Smooth muscle cell of the coronary artery (primary cell): Measurements from ENCODE around the gene HBE1. TPM values are rescaled to one million over a fixed set of nuclear protein-coding genes. Genes with fewer than 3 reads are reported as not detected.

Experiments
- total RNA-seq: library from RNA; depleted of rRNA; stranded (reverse); fragments of >200 nt; gene quantifications from 2 replicates; pipeline ENCODE4 v1.2.3, GENCODE V29; 2014; ENCODE audit warnings: low replicate concordance

The HBE1 gene
- not detected in 2 replicates for total RNA-seq

DNA sequence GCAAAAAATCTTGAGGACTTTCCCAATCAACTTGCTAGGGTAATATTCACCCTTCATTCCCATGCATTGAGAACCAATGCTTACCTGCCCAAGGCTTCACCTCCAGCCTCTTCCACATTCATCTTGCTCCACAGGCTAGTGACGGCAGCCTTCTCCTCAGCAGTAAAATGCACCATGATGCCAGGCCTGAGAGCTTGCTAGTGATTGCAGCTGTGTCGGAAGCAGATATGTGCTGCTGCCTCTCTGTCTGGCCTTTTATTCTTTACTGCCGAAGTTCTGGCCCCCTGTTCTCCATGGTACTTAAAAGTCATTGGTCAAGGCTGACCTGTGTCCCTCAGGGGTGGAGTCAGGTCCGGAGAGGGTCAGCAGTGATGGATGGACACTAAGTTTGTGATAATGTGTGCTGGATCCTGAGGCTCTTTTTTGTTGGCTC is at the start of gene HBE1:
Gene HBE1, minus strand, starts transcription at position 231 of the 433 bp plus-strand sequence. Its CDS starts 55 bp downstream, at position 176.

DNA sequence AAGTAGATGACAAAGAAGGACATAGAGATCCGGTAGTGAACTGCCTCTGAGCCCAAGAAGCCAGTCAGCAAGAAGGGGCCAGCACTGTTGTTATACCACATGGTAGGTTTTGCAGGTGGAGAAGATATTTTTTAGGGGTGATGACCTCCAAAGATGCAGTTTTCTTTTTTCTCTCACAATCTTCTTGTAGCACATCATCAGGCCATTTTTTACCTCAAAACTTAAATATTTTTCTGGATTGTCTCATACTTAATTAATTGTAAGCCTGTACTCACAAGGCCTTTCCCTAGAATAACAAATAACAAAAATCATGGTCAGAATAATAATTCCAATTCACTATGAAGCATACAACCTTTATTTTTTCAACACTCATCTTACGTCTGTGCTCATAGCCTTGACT is 32.1 kb upstream of the HBE1 start, which contains the start of gene OR51B4:
Gene OR51B4, minus strand, starts transcription at position 101 of the 400 bp plus-strand sequence. Its CDS starts 0 bp downstream, at position 101.

DNA sequence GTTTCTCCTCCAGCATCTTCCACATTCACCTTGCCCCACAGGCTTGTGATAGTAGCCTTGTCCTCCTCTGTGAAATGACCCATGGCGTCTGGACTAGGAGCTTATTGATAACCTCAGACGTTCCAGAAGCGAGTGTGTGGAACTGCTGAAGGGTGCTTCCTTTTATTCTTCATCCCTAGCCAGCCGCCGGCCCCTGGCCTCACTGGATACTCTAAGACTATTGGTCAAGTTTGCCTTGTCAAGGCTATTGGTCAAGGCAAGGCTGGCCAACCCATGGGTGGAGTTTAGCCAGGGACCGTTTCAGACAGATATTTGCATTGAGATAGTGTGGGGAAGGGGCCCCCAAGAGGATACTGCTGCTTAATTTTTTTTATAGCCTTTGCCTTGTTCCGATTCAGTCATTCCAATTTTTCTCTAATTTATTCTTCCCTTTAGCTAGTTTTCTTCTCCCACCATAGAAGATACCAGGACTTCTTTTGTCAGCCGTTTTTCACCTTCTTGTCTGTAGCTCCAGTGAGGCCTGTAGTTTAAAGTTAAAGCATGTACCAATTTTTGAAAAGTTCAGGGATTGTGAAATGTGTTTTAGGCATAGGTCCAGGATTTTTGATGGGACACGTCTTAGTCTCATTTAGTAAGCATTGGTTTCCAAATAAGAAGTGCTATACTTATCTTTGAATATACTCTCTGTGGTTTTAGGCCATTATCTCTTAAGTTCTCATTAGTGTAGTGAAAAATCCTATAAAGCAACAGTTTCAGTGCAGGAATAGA is 14.9 kb downstream of the HBE1 start, which contains the start of gene HBG2:
Gene HBG2, minus strand, starts transcription at position 136 of the 768 bp plus-strand sequence. Its CDS starts 53 bp downstream, at position 83.

DNA sequence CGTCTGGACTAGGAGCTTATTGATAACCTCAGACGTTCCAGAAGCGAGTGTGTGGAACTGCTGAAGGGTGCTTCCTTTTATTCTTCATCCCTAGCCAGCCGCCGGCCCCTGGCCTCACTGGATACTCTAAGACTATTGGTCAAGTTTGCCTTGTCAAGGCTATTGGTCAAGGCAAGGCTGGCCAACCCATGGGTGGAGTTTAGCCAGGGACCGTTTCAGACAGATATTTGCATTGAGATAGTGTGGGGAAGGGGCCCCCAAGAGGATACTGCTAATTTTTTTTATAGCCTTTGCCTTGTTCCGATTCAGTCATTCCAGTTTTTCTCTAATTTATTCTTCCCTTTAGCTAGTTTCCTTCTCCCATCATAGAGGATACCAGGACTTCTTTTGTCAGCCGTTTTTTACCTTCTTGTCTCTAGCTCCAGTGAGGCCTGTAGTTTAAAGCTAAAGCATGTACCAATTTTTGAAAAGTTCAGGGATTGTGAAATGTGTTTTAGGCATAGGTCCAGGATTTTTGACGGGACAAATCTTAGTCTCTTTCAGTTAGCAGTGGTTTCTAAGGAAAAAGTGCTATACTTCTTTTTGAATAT is 19.8 kb downstream of the HBE1 start, which contains the start of gene HBG1:
Gene HBG1, minus strand, starts transcription at position 51 of the 590 bp plus-strand sequence. CDS start 53 bp downstream, outside the sequence.

DNA sequence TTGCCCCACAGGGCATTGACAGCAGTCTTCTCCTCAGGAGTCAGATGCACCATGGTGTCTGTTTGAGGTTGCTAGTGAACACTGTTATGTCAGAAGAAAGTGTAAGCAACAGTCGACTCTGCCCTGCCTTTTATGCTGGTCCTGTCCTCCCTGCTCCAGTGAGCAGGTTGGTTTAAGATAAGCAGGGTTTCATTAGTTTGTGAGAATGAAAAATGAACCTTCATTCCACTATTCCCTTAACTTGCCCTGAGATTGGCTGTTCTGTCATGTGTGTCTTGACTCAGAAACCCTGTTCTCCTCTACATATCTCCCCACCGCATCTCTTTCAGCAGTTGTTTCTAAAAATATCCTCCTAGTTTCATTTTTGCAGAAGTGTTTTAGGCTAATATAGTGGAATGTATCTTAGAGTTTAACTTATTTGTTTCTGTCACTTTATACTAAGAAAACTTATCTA is 35.3 kb downstream of the HBE1 start, which contains the start of gene HBD:
Gene HBD, minus strand, starts transcription at position 103 of the 454 bp plus-strand sequence. Its CDS starts 50 bp downstream, at position 53.

DNA sequence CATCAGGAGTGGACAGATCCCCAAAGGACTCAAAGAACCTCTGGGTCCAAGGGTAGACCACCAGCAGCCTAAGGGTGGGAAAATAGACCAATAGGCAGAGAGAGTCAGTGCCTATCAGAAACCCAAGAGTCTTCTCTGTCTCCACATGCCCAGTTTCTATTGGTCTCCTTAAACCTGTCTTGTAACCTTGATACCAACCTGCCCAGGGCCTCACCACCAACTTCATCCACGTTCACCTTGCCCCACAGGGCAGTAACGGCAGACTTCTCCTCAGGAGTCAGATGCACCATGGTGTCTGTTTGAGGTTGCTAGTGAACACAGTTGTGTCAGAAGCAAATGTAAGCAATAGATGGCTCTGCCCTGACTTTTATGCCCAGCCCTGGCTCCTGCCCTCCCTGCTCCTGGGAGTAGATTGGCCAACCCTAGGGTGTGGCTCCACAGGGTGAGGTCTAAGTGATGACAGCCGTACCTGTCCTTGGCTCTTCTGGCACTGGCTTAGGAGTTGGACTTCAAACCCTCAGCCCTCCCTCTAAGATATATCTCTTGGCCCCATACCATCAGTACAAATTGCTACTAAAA is 42.9 kb downstream of the HBE1 start, which contains the start of gene HBB:
Gene HBB, minus strand, starts transcription at position 340 of the 579 bp plus-strand sequence. Its CDS starts 50 bp downstream, at position 290.

Other genes with a start within 250 kb of the HBE1 start
- not detected in 2 replicates for gene OR52J3, start 223.4 kb downstream of the HBE1 start, total RNA-seq
- not detected in 2 replicates for gene OR52E2, start 210.3 kb downstream of the HBE1 start, total RNA-seq
- not detected in 2 replicates for gene OR52E1, start 200.4 kb downstream of the HBE1 start, total RNA-seq
- not detected in 2 replicates for gene OR52A5, start 131.6 kb downstream of the HBE1 start, total RNA-seq
- gene OR52A1, start 115.2 kb downstream of the HBE1 start, total RNA-seq, result not detected in 2 replicates
- gene OR51V1, start 69.3 kb downstream of the HBE1 start, total RNA-seq, result not detected in 2 replicates
- not detected in 2 replicates for gene HBB, start 42.9 kb downstream of the HBE1 start, total RNA-seq
- not detected in 2 replicates for gene HBD, start 35.5 kb downstream of the HBE1 start, total RNA-seq
- gene HBG1, start 20.1 kb downstream of the HBE1 start, total RNA-seq, result not detected in 2 replicates
- gene HBG2, start 15.2 kb downstream of the HBE1 start, total RNA-seq, result 0.12 TPM in 1 of 2 replicates, not detected in the other
- not detected in 2 replicates for gene OR51B4, start 32.0 kb upstream of the HBE1 start, total RNA-seq
- 0.12 TPM in 1 of 2 replicates, not detected in the other for gene OR51B2, start 54.4 kb upstream of the HBE1 start, total RNA-seq
- gene OR51B5, start 73.6 kb upstream of the HBE1 start, total RNA-seq, result 0.15 TPM in 1 of 2 replicates, not detected in the other
- gene OR51B6, start 81.6 kb upstream of the HBE1 start, total RNA-seq, result not detected in 2 replicates
- gene OR51M1, start 113.9 kb upstream of the HBE1 start, total RNA-seq, result not detected in 2 replicates
- not detected in 2 replicates for gene OR51Q1, start 152.2 kb upstream of the HBE1 start, total RNA-seq
- gene OR51I1, start 171.6 kb upstream of the HBE1 start, total RNA-seq, result not detected in 2 replicates
- gene OR51I2, start 179.4 kb upstream of the HBE1 start, total RNA-seq, result not detected in 2 replicates
- not detected in 2 replicates for gene OR52D1, start 218.7 kb upstream of the HBE1 start, total RNA-seq
- 0.08 TPM in 1 of 2 replicates, not detected in the other for gene UBQLN3, start 240.0 kb upstream of the HBE1 start, total RNA-seq
- gene UBQLNL, start 246.8 kb upstream of the HBE1 start, total RNA-seq, result 0.08 and 0.12 TPM in 2 replicates